ENCODE data around the gene THOP1.

Gene THOP1

GRCh38 chr19:2775556-2776430 is 9.5 kb upstream of the THOP1 start:
- TF ChIP-seq, protein P1, sequence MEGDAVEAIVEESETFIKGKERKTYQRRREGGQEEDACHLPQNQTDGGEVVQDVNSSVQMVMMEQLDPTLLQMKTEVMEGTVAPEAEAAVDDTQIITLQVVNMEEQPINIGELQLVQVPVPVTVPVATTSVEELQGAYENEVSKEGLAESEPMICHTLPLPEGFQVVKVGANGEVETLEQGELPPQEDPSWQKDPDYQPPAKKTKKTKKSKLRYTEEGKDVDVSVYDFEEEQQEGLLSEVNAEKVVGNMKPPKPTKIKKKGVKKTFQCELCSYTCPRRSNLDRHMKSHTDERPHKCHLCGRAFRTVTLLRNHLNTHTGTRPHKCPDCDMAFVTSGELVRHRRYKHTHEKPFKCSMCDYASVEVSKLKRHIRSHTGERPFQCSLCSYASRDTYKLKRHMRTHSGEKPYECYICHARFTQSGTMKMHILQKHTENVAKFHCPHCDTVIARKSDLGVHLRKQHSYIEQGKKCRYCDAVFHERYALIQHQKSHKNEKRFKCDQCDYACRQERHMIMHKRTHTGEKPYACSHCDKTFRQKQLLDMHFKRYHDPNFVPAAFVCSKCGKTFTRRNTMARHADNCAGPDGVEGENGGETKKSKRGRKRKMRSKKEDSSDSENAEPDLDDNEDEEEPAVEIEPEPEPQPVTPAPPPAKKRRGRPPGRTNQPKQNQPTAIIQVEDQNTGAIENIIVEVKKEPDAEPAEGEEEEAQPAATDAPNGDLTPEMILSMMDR (IDR thresholded peaks at IDR 0.05; ENCODE audit: low read depth, low read length), result no peak
- H3K4me3 ChIP-seq (ENCODE audit: low read depth, low read length), result no peak overlapping the region

DNA sequence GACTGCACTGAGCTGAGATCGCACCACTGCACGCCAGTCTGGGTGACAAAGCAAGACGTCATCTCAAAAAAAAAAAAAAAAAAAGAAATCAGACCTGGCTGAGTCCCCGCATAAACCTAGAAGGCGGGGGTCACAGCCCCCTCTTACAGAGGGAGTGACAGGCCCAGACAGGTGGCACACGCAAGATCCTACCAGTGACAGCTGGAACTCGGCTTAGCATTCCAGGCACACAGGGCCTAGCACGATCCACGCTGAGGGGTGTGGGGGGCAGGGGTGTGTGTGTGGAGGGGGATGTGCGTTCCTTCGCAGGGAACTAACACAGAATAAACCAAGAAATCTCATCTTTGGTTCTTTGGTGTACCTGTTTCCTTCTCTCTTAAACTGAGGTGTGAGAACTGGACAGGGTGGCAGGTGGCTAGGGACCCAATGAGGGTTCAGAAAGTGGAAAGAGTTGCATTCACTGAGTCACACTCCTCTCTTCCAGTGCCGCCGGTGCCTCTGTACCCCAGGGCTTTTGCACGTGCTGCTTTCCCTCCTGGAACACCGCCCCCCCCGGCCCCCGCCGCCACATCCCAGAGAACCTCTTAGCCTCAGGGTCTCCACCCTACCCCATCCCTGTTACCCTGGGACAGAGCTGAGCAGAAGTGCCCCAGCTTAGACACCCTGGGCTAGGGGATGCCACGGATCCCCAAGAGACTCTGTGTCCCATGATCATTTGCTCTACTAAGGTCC is 7.2 kb upstream of the THOP1 start:
- H3K4me3 ChIP-seq (ENCODE audit: low read depth, low read length), result no peak overlapping the region
- TF ChIP-seq, protein P1 (IDR thresholded peaks at IDR 0.05; ENCODE audit: low read depth, low read length), result no peak

GRCh38 chr19:2779121-2779740 is 6.1 kb upstream of the THOP1 start:
- TF ChIP-seq, protein P1 (IDR thresholded peaks at IDR 0.05; ENCODE audit: low read depth, low read length), result no peak
- H3K4me3 ChIP-seq (ENCODE audit: low read depth, low read length), result no peak overlapping the region

- TF ChIP-seq, protein P1 (IDR thresholded peaks at IDR 0.05; ENCODE audit: low read depth, low read length), result no peak
- H3K4me3 ChIP-seq (ENCODE audit: low read depth, low read length), result no peak overlapping the region
These were observed 5.0 kb upstream of the THOP1 start for GRCh38 chr19:2780284-2780683.

GRCh38 chr19:2782329-2782935 is 2.9 kb upstream of the THOP1 start:
- TF ChIP-seq, protein P1 (IDR thresholded peaks at IDR 0.05; ENCODE audit: low read depth, low read length), result no peak
- H3K4me3 ChIP-seq (ENCODE audit: low read depth, low read length), result peak overlapping the region; percentile 99

- peak within 1 kb of the TSS; percentile 99 for H3K4me3 ChIP-seq (ENCODE audit: low read depth, low read length)
- TF ChIP-seq, protein P1 (IDR thresholded peaks at IDR 0.05; ENCODE audit: low read depth, low read length), result 0 out of 2 replicates have a peak, but pooled peaks have one; percentile 24
These were observed 2.1 kb upstream of the THOP1 start, which contains the start of gene SGTA for GRCh38 chr19:2782936-2783780. Gene SGTA (minus strand): TSS chr19:2783273. CDS start chr19:2769068, 14,205 bp downstream.
